ENCODE results near the gene MDM2. TPM values are rescaled to one million over a fixed set of nuclear protein-coding genes. Genes with fewer than 3 reads are reported as not detected.

MDM2 gene
- total and polyA plus RNA-seq, 2 of the 8 experiments (the other 6 are each of a cell fraction or from before 2014, with no cell fraction given), result 15.1 to 115 TPM

GRCh38 chr12:68796399-68796798 is 11.6 kb upstream of the MDM2 start (continued):
- TF ChIP-seq ATF3 (IDR thresholded peaks at IDR 0.05; ENCODE audit: insufficient read depth, low read depth, low read length) (no peak), KDM1A (IDR thresholded peaks at IDR 0.05; ENCODE audit: borderline replicate concordance, low read length) (no peak)
- TF ChIP-seq, protein P1, sequence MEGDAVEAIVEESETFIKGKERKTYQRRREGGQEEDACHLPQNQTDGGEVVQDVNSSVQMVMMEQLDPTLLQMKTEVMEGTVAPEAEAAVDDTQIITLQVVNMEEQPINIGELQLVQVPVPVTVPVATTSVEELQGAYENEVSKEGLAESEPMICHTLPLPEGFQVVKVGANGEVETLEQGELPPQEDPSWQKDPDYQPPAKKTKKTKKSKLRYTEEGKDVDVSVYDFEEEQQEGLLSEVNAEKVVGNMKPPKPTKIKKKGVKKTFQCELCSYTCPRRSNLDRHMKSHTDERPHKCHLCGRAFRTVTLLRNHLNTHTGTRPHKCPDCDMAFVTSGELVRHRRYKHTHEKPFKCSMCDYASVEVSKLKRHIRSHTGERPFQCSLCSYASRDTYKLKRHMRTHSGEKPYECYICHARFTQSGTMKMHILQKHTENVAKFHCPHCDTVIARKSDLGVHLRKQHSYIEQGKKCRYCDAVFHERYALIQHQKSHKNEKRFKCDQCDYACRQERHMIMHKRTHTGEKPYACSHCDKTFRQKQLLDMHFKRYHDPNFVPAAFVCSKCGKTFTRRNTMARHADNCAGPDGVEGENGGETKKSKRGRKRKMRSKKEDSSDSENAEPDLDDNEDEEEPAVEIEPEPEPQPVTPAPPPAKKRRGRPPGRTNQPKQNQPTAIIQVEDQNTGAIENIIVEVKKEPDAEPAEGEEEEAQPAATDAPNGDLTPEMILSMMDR (IDR thresholded peaks at IDR 0.05; ENCODE audit: control extremely low read depth in 1 of 3, insufficient read depth in 1 of 3, low read depth in 1 of 3, low read length in 3 of 3), result no peak

Data from H1 (cell line).